SK-N-SH (cell line): Measurements from ENCODE around the gene PER1. TPM values are rescaled to one million over a fixed set of nuclear protein-coding genes. Genes with fewer than 3 reads are reported as not detected.

Experiments used
- CTCF ChIA-PET: fragments of 300-600, 350-600 bp; formaldehyde crosslinking; extraction: SDS; loops from one replicate; lab custom pipeline; 2021; lab: Yijun Ruan, JAX
- POLR2A ChIA-PET: fragments of 350-600 bp; sonication (Branson Sonifier 250); formaldehyde crosslinking; extraction: SDS; loops from one replicate; lab custom pipeline; 2020; ENCODE audit warnings: antibody characterized with exemption, inconsistent platforms; lab: Yijun Ruan, JAX
- DNase-seq: peaks from one replicate; pipeline ENCODE4 v3.0.0; 2012
- H2AFZ ChIP-seq: fragments of 200-600 bp; sonication (generic); 2 replicates; pipeline ENCODE4 v1.8.1; 2016; ENCODE audit warnings: antibody characterized with exemption, mild to moderate bottlenecking, low read depth
- H3F3A ChIP-seq: fragments of 200-600 bp; sonication (generic); replicated peaks from 2 replicates; pipeline ENCODE3; 2016; ENCODE audit warnings: antibody characterized with exemption, mild to moderate bottlenecking; ENCODE audit not compliant: insufficient read depth
- H3K27ac ChIP-seq, 2 experiments: fragments of 200-500 bp in 1 of 2; fragments of 200-600 bp in 1 of 2; sonication (Bioruptor generic) in 1 of 2; sonication (generic), shearing (Covaris generic) in 1 of 2; 2 replicates each; pipeline versions ENCODE4 v1.5.1 to v1.6.1; 2014 to 2016; ENCODE audit warnings: low read depth in 2 of 2, inconsistent platforms in 1 of 2, low read length in 1 of 2, mild to moderate bottlenecking in 1 of 2, mixed read lengths in 1 of 2
- H3K27me3 ChIP-seq: fragments of 200-600 bp; sonication (generic), shearing (Covaris generic); 2 replicates; pipeline ENCODE4 v1.6.1; 2016; ENCODE audit warnings: mixed run types; ENCODE audit not compliant: insufficient read depth
- H3K36me3 ChIP-seq, 2 experiments: fragments of 200-500 bp in 1 of 2; fragments of 200-600 bp in 1 of 2; sonication (Bioruptor generic) in 1 of 2; sonication (generic) in 1 of 2; replicated peaks in 1 of 2; 2 replicates each; pipeline versions ENCODE3 to v1.5.1; 2014 to 2016; ENCODE audit warnings: low read length in 1 of 2, mild to moderate bottlenecking in 1 of 2; ENCODE audit not compliant: insufficient read depth in 2 of 2, control insufficient read depth in 1 of 2
- H3K4me1 ChIP-seq, 2 experiments: fragments of 200-500 bp in 1 of 2; fragments of 200-600 bp in 1 of 2; sonication (Bioruptor generic) in 1 of 2; sonication (generic), shearing (Covaris generic) in 1 of 2; 2 replicates each; pipeline versions ENCODE4 v1.5.1 to v1.6.1; 2014 to 2016; ENCODE audit warnings: low read depth in 1 of 2, low read length in 1 of 2, mixed run types in 1 of 2; ENCODE audit not compliant: insufficient read depth in 2 of 2, control insufficient read depth in 1 of 2
- H3K4me2 ChIP-seq: fragments of 200-600 bp; sonication (generic), shearing (Covaris generic); 2 replicates; pipeline ENCODE4 v1.6.1; 2017; ENCODE audit warnings: mixed run types
- H3K4me3 ChIP-seq, 2 experiments: fragments of 200-500 bp in 1 of 2; fragments of 200-600 bp in 1 of 2; sonication (Bioruptor generic) in 1 of 2; sonication (generic), shearing (Covaris generic) in 1 of 2; 2 replicates each; pipeline versions ENCODE4 v1.5.1 to v1.8.1; 2014 to 2016; ENCODE audit warnings: low read depth in 2 of 2, inconsistent platforms in 1 of 2, low read length in 1 of 2, mild to moderate bottlenecking in 1 of 2, mixed read lengths in 1 of 2, moderate library complexity in 1 of 2
- H3K79me2 ChIP-seq: fragments of 200-600 bp; sonication (generic); 2 replicates; pipeline ENCODE4 v1.8.1; 2017; ENCODE audit warnings: mild to moderate bottlenecking; ENCODE audit not compliant: insufficient read depth
- H3K9ac ChIP-seq: fragments of 200-600 bp; sonication (generic); 2 replicates; pipeline ENCODE4 v1.6.1; 2017; ENCODE audit warnings: mixed run types
- H3K9me2 ChIP-seq: fragments of 200-600 bp; sonication (generic); 2 replicates; pipeline ENCODE4 v1.6.1; 2017; ENCODE audit warnings: mixed run types
- H3K9me3 ChIP-seq: fragments of 200-600 bp; sonication (generic); 2 replicates; pipeline ENCODE4 v1.6.1; 2017; ENCODE audit warnings: mixed run types, mild to moderate bottlenecking, moderate library complexity
- H4K20me1 ChIP-seq: fragments of 200-600 bp; sonication (generic); 2 replicates; pipeline ENCODE4 v1.6.1; 2017; ENCODE audit warnings: mild to moderate bottlenecking, mixed run types; ENCODE audit not compliant: insufficient read depth
- EP300 ChIP-seq, 2 experiments: IDR thresholded peaks; 2 replicates each; pipeline versions ENCODE4 v1.4.0 to v1.6.1; 2012; ENCODE audit warnings: borderline replicate concordance in 1 of 2, low read depth in 1 of 2, low read length in 1 of 2
- EZH2phosphoT487 ChIP-seq: fragments of 200-600 bp; sonication (generic); IDR thresholded peaks from 2 replicates; pipeline ENCODE4 v1.6.1; 2017; ENCODE audit warnings: low read depth, mixed run types, mild to moderate bottlenecking, antibody characterized with exemption, moderate library complexity, borderline replicate concordance
- FOSL2 ChIP-seq: IDR thresholded peaks from 2 replicates; pipeline ENCODE4 v1.4.0; 2012; ENCODE audit warnings: low read depth, mild to moderate bottlenecking, moderate library complexity, borderline replicate concordance
- FOXM1 ChIP-seq: IDR thresholded peaks from 2 replicates; pipeline ENCODE4 v1.4.0; 2012; ENCODE audit warnings: low read depth, mild to moderate bottlenecking
- MEF2A ChIP-seq: IDR thresholded peaks from 2 replicates; pipeline ENCODE4 v1.4.0; 2012; ENCODE audit warnings: low read depth, borderline replicate concordance
- PBX3 ChIP-seq: IDR thresholded peaks from 2 replicates; pipeline ENCODE4; 2012
- RAD21 ChIP-seq: IDR thresholded peaks from 2 replicates; pipeline ENCODE4 v1.6.1; 2012; ENCODE audit warnings: mild to moderate bottlenecking, low read length
- RFX5 ChIP-seq: IDR thresholded peaks from 2 replicates; pipeline ENCODE4 v1.6.1; 2012; ENCODE audit warnings: mild to moderate bottlenecking, improper control_type of control experiment, low read length
- SIN3A ChIP-seq: IDR thresholded peaks from 2 replicates; pipeline ENCODE4 v1.6.1; 2012; ENCODE audit warnings: low read depth, mild to moderate bottlenecking, low read length, moderate library complexity, borderline replicate concordance
- TCF12 ChIP-seq: IDR thresholded peaks from 2 replicates; pipeline ENCODE4 v1.4.0; 2012
- TEAD4 ChIP-seq: IDR thresholded peaks from 2 replicates; pipeline ENCODE4 v1.4.0; 2012; ENCODE audit warnings: mild to moderate bottlenecking, borderline replicate concordance; ENCODE audit not compliant: insufficient read depth
- YY1 ChIP-seq: IDR thresholded peaks from 2 replicates; pipeline ENCODE4 v1.4.0; 2012; ENCODE audit warnings: low read depth, mild to moderate bottlenecking
- ZBTB33 ChIP-seq: IDR thresholded peaks from 2 replicates; pipeline ENCODE4 v1.4.0; 2012; ENCODE audit warnings: low read depth, borderline replicate concordance
- WGBS: methylation state at CpG from one replicate; pipeline ENCODE4 v1.1.6; 2017; ENCODE audit warnings: low lambda C conversion rate; 5-methylcytosine and 5-hydroxymethylcytosine counted together
- polyA plus RNA-seq, 3 experiments: library from polyadenylated mRNA; depleted of rRNA; stranded (reverse); fragments of >200 nt; gene quantifications; 2 replicates each; pipeline ENCODE4 v1.2.3, GENCODE V29; 2012
- TF ChIP-seq, protein P1 (sequence below): fragments of 150-350 bp; IDR thresholded peaks from 2 replicates; pipeline ENCODE4 v1.6.1; 2016; ENCODE audit warnings: mild to moderate bottlenecking, low read depth, low read length
- TF ChIP-seq, protein P2 (sequence below): fragments of 200-600 bp; sonication (generic); IDR thresholded peaks from 2 replicates; pipeline ENCODE4 v1.6.1; 2017; ENCODE audit warnings: antibody characterized with exemption, mild to moderate bottlenecking, moderate library complexity
- TF ChIP-seq, protein P3 (sequence below): IDR thresholded peaks from 2 replicates; pipeline ENCODE4 v1.4.0; 2012; ENCODE audit warnings: low read depth, borderline replicate concordance
- TF ChIP-seq, protein P4 (sequence below): IDR thresholded peaks from 2 replicates; pipeline ENCODE4 v1.4.0; 2012; ENCODE audit warnings: low read depth
- TF ChIP-seq, protein P5 (sequence below): fragments of 150-350 bp; IDR thresholded peaks from 2 replicates; pipeline ENCODE4 v1.6.1; 2017; ENCODE audit warnings: antibody characterized with exemption, low read length, low read depth, borderline replicate concordance

PER1 gene
- polyA plus RNA-seq, 1 of the 3 experiments (the other 2 are of a cell fraction): 56.8 TPM

DNA sequence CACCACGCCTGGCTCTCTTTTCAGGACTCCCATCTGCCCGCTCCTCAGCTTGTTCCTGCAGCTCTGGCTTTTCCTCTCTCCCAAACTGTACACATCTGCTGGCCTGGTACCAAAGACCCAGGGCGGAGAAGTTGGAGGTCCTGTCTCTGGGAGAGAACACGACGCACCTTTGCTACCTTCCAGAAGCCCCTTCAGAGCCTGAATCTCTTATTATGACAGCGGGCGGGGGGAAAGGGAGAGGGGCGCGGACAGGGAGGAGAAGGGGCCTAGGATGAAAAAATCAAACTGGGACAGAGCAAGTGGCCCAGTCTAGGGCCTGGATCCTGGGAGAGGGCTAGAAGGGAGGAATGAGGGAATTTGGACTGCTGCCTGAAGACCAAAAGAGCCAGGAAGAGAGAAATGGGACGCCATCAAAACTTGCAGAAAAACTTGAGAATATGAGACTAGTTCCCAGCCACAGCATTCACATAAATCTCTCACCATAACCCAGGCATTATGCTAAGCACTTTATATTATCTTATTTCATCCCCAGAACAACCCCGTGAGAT lies 2.5 kb upstream of the PER1 start (continued):
- TF ChIP-seq, protein P1, sequence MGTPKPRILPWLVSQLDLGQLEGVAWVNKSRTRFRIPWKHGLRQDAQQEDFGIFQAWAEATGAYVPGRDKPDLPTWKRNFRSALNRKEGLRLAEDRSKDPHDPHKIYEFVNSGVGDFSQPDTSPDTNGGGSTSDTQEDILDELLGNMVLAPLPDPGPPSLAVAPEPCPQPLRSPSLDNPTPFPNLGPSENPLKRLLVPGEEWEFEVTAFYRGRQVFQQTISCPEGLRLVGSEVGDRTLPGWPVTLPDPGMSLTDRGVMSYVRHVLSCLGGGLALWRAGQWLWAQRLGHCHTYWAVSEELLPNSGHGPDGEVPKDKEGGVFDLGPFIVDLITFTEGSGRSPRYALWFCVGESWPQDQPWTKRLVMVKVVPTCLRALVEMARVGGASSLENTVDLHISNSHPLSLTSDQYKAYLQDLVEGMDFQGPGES: no peak
- TF ChIP-seq FOXM1 (no peak), MEF2A (no peak), EZH2phosphoT487 (no peak)

- peak overlapping the region; percentile 98 for H3K9ac ChIP-seq
- H4K20me1 ChIP-seq: peaks cover 9% of the 10 kb centered on the region; the same call in 1 of the 2 replicates
- H3F3A ChIP-seq: peaks cover 33% of the 10 kb centered on the region
- CTCF ChIA-PET: interaction anchor here (1.0 to 9.4 kb wide), 4 partner anchors 16 to 80 kb away, joined by 3 to 98 read pairs (median 6); no protein-coding TSS in a partner anchor
- WGBS: 5% methylated on average over 19 of the region's 22 CpGs
- H3K9me2 ChIP-seq: no peaks in the 10 kb centered on the region
- no peak overlapping the region for H2AFZ ChIP-seq
- peak overlapping the region; percentile 95 for H3K4me2 ChIP-seq
- H3K27me3 ChIP-seq: no peaks in the 10 kb centered on the region
- POLR2A ChIA-PET: interaction anchor here (1.1 kb wide), 1 partner anchor 19 kb away, joined by 4 read pairs; no protein-coding TSS in a partner anchor
- peaks cover 27% of the 10 kb centered on the region for H3K79me2 ChIP-seq
- H3K27ac ChIP-seq: peak overlapping the region; percentile 65 to 95
- H3K36me3 ChIP-seq: peaks cover 13 to 16% of the 10 kb centered on the region in 2 experiments
- peaks cover 36 to 50% of the 10 kb centered on the region in 2 experiments; a peak in 3 of 4 replicates for H3K4me1 ChIP-seq
- peak overlapping the region; percentile 4 to 12; a peak in 2 of 4 replicates for H3K4me3 ChIP-seq
- peak; percentile 81 for DNase-seq
- H3K9me3 ChIP-seq: no peaks in the 10 kb centered on the region
- peak; percentile 73; the same call in 1 of the 2 replicates for TF ChIP-seq YY1
- TF ChIP-seq SIN3A: peak; percentile 84; the same call in 1 of the 2 replicates
- TF ChIP-seq, protein P2, sequence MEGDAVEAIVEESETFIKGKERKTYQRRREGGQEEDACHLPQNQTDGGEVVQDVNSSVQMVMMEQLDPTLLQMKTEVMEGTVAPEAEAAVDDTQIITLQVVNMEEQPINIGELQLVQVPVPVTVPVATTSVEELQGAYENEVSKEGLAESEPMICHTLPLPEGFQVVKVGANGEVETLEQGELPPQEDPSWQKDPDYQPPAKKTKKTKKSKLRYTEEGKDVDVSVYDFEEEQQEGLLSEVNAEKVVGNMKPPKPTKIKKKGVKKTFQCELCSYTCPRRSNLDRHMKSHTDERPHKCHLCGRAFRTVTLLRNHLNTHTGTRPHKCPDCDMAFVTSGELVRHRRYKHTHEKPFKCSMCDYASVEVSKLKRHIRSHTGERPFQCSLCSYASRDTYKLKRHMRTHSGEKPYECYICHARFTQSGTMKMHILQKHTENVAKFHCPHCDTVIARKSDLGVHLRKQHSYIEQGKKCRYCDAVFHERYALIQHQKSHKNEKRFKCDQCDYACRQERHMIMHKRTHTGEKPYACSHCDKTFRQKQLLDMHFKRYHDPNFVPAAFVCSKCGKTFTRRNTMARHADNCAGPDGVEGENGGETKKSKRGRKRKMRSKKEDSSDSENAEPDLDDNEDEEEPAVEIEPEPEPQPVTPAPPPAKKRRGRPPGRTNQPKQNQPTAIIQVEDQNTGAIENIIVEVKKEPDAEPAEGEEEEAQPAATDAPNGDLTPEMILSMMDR: no peak
- TF ChIP-seq, protein P3, sequence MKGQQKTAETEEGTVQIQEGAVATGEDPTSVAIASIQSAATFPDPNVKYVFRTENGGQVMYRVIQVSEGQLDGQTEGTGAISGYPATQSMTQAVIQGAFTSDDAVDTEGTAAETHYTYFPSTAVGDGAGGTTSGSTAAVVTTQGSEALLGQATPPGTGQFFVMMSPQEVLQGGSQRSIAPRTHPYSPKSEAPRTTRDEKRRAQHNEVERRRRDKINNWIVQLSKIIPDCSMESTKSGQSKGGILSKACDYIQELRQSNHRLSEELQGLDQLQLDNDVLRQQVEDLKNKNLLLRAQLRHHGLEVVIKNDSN: no peak
- no peak; the same call in 1 of the 2 replicates for TF ChIP-seq MEF2A
- peak; percentile 86; the same call in 1 of the 2 replicates for TF ChIP-seq TEAD4
- 0 out of 2 replicates have a peak, but pooled peaks have one; percentile 18 for TF ChIP-seq ZBTB33
- peak; percentile 57 for TF ChIP-seq PBX3
- TF ChIP-seq RAD21: no peak
- TF ChIP-seq, protein P1: no peak
- no peak; a peak in 1 of 4 replicates for TF ChIP-seq EP300 (IDR thresholded peaks at IDR 0.05; ENCODE audit: borderline replicate concordance in 1 of 2, low read depth in 1 of 2, low read length in 1 of 2)
- TF ChIP-seq RFX5: peak; percentile 43; the same call in 1 of the 2 replicates
- TF ChIP-seq, protein P4, sequence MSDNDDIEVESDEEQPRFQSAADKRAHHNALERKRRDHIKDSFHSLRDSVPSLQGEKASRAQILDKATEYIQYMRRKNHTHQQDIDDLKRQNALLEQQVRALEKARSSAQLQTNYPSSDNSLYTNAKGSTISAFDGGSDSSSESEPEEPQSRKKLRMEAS: peak; percentile 95
- peak; percentile 69; the same call in 1 of the 2 replicates for TF ChIP-seq TCF12
- TF ChIP-seq, protein P5, sequence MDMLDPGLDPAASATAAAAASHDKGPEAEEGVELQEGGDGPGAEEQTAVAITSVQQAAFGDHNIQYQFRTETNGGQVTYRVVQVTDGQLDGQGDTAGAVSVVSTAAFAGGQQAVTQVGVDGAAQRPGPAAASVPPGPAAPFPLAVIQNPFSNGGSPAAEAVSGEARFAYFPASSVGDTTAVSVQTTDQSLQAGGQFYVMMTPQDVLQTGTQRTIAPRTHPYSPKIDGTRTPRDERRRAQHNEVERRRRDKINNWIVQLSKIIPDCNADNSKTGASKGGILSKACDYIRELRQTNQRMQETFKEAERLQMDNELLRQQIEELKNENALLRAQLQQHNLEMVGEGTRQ: no peak
- TF ChIP-seq FOSL2: no peak
Measured at GRCh38 chr17:8153957-8154607, 1.9 kb upstream of the PER1 start.
